ENCODE results near the gene C17orf67. TPM values are rescaled to one million over a fixed set of nuclear protein-coding genes. Genes with fewer than 3 reads are reported as not detected.
"Not testable (repeated sequence)": the region's sequence is repeated elsewhere in the genome, so short reads cannot be mapped to it uniquely, and the experiment has no call there.

Gene C17orf67
- total RNA-seq, 1 donor from 2014 or later: 4.2 TPM

DNA sequence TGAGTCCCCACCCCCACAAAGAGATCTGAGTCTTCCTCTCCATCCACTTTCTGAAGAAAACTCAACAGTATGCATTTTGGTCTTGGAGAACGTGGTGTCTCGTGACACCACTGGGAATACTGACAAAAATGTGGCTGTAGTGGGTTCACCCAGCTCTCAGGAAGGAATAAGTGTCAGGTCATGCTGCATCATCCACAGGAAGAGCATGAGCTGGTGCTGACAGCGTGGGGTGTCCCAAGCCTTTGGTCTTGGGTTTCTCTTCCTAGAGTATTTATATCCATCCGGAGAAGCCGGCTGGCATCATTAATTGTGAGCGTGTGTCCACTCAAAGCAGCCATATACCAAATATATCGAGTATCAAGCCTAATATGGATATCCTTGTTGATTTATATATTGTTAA, 55.9 kb downstream of the C17orf67 start:
- Mint-ChIP-seq H3K4me3 (ENCODE audit: low read depth) (no peak overlapping the region), H3K36me3 (ENCODE audit: low read depth) (no peaks in the 10 kb centered on the region), H3K9me3 (no peaks in the 10 kb centered on the region), H3K27ac (no peak overlapping the region), H3K27me3 (ENCODE audit: low read depth) (no peaks in the 10 kb centered on the region), H3K4me1 (ENCODE audit: low read depth) (peaks cover 23% of the 10 kb centered on the region)
- intact Hi-C loops (cut with micrococcal nuclease): no loop called here
- DNase-seq (ENCODE audit: low spot score): no peak

DNA sequence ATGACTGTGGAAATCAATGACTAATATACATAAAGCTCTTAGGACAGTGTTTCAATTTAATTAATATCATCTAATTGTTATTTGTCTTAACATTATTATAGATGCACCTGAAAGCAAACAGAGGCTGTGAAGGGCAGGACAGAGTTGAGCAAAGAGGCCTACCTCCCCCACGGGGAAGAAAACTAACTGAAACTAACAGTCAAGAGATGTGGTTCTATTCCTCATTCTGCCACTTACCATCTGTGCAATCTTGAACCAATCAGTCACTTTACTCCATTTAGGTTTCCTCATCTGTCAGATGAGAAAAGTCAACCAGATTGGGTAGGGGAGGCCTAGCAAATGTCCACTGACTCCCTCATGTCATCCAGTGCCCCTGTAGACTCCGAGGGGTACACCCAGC, 59.1 kb downstream of the C17orf67 start:
- Mint-ChIP-seq H3K27ac (no peak overlapping the region), H3K4me3 (ENCODE audit: low read depth) (no peak overlapping the region), H3K4me1 (ENCODE audit: low read depth) (peaks cover 12% of the 10 kb centered on the region), H3K36me3 (ENCODE audit: low read depth) (no peaks in the 10 kb centered on the region), H3K9me3 (no peaks in the 10 kb centered on the region), H3K27me3 (ENCODE audit: low read depth) (no peaks in the 10 kb centered on the region)
- intact Hi-C loops (cut with micrococcal nuclease): no loop called here
- no peak for DNase-seq (ENCODE audit: low spot score)

DNA sequence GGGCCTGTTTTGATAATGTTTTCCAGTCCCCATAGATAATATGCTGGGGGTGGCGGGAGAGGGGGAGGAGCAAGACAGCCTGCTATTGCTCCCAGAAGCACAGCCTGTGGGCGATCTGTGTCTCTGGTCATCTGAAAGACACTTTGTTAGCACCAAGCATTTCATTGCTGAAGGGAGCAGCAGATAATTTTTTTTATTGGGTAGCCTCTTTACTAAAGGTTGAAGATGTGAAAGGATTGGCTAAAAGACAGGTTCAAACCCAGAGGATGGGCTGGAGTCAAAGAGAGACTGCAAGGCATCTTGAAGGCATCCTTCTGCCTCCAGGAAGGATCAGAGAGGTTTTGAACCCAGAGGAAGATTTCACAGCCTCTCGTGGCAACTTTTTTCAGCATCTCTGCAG, 60.6 kb downstream of the C17orf67 start:
- no peaks in the 10 kb centered on the region for H3K27me3 Mint-ChIP-seq (ENCODE audit: low read depth)
- intact Hi-C loops (cut with micrococcal nuclease): no loop called here
- H3K4me3 Mint-ChIP-seq (ENCODE audit: low read depth): no peak overlapping the region
- H3K36me3 Mint-ChIP-seq (ENCODE audit: low read depth): no peaks in the 10 kb centered on the region
- no peak for DNase-seq (ENCODE audit: low spot score)
- H3K4me1 Mint-ChIP-seq (ENCODE audit: low read depth): no peaks in the 10 kb centered on the region
- no peaks in the 10 kb centered on the region for H3K9me3 Mint-ChIP-seq
- no peak overlapping the region for H3K27ac Mint-ChIP-seq

DNA sequence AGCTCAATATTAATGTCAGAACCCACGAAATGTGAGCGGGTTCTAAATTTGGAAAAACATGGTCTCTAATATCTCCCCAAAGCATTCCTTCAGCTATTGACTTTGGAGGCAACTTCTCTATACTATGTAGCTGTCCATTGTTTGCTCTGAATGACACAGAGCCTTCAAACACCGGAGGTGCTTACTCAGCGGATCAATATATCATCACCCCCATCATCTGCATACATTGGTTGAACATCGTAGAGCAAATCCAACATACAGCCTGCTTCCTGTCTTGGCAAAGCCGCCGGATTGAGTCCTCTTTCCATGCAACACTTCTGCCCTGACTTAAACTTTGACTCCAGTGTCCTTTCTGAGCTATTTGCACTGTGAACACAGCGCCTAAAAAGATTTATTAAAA, 61.3 kb downstream of the C17orf67 start:
- no peaks in the 10 kb centered on the region for H3K27me3 Mint-ChIP-seq (ENCODE audit: low read depth)
- H3K4me1 Mint-ChIP-seq (ENCODE audit: low read depth): no peaks in the 10 kb centered on the region
- no peaks in the 10 kb centered on the region for H3K36me3 Mint-ChIP-seq (ENCODE audit: low read depth)
- intact Hi-C loops (cut with micrococcal nuclease): no loop called here
- H3K4me3 Mint-ChIP-seq (ENCODE audit: low read depth): no peak overlapping the region
- H3K27ac Mint-ChIP-seq: no peak overlapping the region
- DNase-seq (ENCODE audit: low spot score): no peak
- H3K9me3 Mint-ChIP-seq: no peaks in the 10 kb centered on the region

DNA sequence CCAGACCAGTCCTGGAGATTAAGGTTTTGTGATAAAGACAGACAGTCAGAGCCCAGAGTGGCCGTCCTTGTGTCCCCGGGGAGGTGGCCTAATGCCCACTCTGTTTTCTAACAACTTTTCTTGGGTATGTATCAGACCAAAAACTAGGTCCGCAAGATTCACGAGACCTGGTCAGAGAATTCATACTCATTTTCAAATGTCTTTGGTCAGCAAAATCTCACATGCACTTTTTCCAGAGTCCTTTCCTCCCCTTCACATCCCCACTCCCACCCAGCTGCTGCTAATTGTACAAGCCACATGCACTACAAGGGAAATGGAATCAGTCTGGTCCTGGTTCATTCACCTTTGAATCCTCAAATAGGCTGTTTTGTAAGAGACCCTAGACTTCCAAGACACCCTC, 61.7 kb downstream of the C17orf67 start:
- H3K36me3 Mint-ChIP-seq (ENCODE audit: low read depth): no peaks in the 10 kb centered on the region

DNA sequence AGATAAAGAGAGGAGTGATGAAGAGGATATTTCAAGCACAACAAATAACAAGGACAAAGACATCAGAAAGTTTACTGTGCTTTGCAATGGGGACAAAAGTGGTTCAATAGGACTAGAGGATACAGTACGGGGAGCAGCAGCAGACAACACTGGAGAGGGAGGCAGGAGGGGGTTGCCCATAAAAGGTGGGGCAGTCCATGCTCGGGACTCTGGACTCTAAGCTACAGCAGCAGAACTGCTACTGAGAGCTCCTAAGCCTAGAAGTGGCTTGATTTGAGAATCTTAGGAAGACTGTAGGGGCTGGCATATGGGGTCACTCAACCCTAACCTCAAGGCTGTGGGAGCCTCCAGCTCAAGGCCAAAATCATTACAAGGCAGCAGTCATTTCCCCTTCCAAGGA, 62.2 kb downstream of the C17orf67 start:
- intact Hi-C loops (cut with micrococcal nuclease): no loop called here
- H3K4me1 Mint-ChIP-seq (ENCODE audit: low read depth): no peaks in the 10 kb centered on the region
- H3K4me3 Mint-ChIP-seq (ENCODE audit: low read depth): no peak overlapping the region
- H3K27me3 Mint-ChIP-seq (ENCODE audit: low read depth): no peaks in the 10 kb centered on the region
- no peaks in the 10 kb centered on the region for H3K9me3 Mint-ChIP-seq
- H3K27ac Mint-ChIP-seq: no peak overlapping the region
- no peaks in the 10 kb centered on the region for H3K36me3 Mint-ChIP-seq (ENCODE audit: low read depth)
- DNase-seq (ENCODE audit: low spot score): no peak

More for the DNA sequence above, 61.7 kb downstream of the C17orf67 start:
- intact Hi-C loops (cut with micrococcal nuclease): no loop called here
- no peak for DNase-seq (ENCODE audit: low spot score)
- Mint-ChIP-seq H3K4me3 (ENCODE audit: low read depth) (no peak overlapping the region), H3K27me3 (ENCODE audit: low read depth) (no peaks in the 10 kb centered on the region), H3K27ac (no peak overlapping the region), H3K4me1 (ENCODE audit: low read depth) (no peaks in the 10 kb centered on the region), H3K9me3 (no peaks in the 10 kb centered on the region)

DNA sequence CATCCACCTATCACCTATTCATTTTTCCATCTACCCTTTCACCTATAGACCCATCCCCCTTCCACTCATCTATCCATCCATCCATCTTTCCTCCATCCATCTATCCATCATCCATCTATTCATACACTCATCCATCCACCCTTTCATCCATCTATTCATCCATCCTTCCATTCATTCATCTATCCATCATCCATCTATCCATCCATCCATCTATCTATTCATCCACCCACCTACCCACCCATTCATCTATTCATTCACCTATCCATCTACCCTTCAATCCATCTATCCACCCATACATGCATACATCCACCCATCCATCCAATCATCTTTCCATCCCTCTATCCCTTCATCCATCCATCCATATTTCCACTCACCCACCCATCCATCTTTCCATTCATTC, 63.3 kb downstream of the C17orf67 start:
- Mint-ChIP-seq H3K4me3 (ENCODE audit: low read depth) (no peak overlapping the region), H3K4me1 (ENCODE audit: low read depth) (no peaks in the 10 kb centered on the region), H3K36me3 (ENCODE audit: low read depth) (no peaks in the 10 kb centered on the region), H3K27ac (no peak overlapping the region), H3K9me3 (no peaks in the 10 kb centered on the region), H3K27me3 (ENCODE audit: low read depth) (no peaks in the 10 kb centered on the region)
- intact Hi-C loops (cut with micrococcal nuclease): no loop called here
- DNase-seq (ENCODE audit: low spot score): no peak

DNA sequence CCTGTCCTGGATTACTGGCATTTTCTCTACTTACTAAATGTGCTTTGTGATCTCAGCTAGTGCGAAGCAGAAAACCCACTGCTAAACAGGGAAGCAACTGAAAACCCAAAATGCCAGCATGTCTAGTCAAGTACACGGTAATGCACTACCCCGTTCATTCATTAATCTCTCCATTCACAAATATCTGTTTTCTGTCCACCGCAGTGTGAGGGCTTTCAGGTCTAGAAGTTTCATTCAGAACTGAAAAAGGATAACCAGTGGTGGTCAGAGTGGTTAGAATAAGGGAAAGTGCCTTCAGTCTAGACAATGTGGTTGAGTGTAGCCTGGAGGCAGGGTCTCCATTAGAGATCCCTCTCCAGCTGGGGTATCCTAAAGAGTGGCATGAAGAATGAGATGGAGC, 68.3 kb downstream of the C17orf67 start:
- no peaks in the 10 kb centered on the region for H3K9me3 Mint-ChIP-seq
- DNase-seq (ENCODE audit: low spot score): no peak
- H3K4me1 Mint-ChIP-seq (ENCODE audit: low read depth): peaks cover 9% of the 10 kb centered on the region
- no peaks in the 10 kb centered on the region for H3K36me3 Mint-ChIP-seq (ENCODE audit: low read depth)
- peaks cover 1% of the 10 kb centered on the region for H3K27me3 Mint-ChIP-seq (ENCODE audit: low read depth)
- intact Hi-C loops (cut with micrococcal nuclease): no loop called here
- no peak overlapping the region for H3K27ac Mint-ChIP-seq
- H3K4me3 Mint-ChIP-seq (ENCODE audit: low read depth): no peak overlapping the region

DNA sequence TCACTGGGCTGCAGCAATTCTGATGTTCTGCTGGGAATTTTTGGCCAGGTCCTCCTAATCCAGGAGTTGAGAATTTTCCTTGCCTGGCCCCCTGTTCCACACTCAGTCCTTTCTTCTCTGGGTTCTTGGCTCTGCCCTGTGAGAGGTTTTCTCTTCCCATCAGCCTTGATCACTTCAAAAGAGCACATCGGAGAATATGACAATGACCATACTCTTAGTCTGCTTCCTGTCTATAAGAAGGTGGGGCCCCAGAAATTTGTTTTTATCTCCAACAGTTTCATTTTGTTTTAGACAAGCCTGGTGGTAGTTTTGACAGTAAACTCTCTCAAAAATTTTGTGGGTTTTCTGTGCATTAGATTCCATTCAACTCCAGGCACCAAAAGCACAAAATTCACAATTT, 70.7 kb downstream of the C17orf67 start:
- Mint-ChIP-seq H3K27ac (peak overlapping the region; percentile 17), H3K9me3 (no peaks in the 10 kb centered on the region), H3K4me1 (ENCODE audit: low read depth) (peaks cover 9% of the 10 kb centered on the region), H3K4me3 (ENCODE audit: low read depth) (no peak overlapping the region), H3K36me3 (ENCODE audit: low read depth) (no peaks in the 10 kb centered on the region), H3K27me3 (ENCODE audit: low read depth) (peaks cover 1% of the 10 kb centered on the region)
- no peak for DNase-seq (ENCODE audit: low spot score)
- intact Hi-C loops (cut with micrococcal nuclease): loop anchor here (2.0 kb wide), 1 partner anchor 18 kb away; no protein-coding TSS in a partner anchor

- Mint-ChIP-seq H3K27me3 (ENCODE audit: low read depth) (peaks cover 1% of the 10 kb centered on the region), H3K36me3 (ENCODE audit: low read depth) (no peaks in the 10 kb centered on the region), H3K4me1 (ENCODE audit: low read depth) (peaks cover 9% of the 10 kb centered on the region), H3K4me3 (ENCODE audit: low read depth) (no peak overlapping the region), H3K27ac (no peak overlapping the region), H3K9me3 (no peaks in the 10 kb centered on the region)
- intact Hi-C loops (cut with micrococcal nuclease): loop anchor here (2.0 kb wide), 1 partner anchor 19 kb away; no protein-coding TSS in a partner anchor
- no peak for DNase-seq (ENCODE audit: low spot score)
Observed at GRCh38 chr17:56762144-56762543, 71.6 kb downstream of the C17orf67 start.

- no peak overlapping the region for H3K27ac Mint-ChIP-seq
- H3K4me3 Mint-ChIP-seq (ENCODE audit: low read depth): no peak overlapping the region
- no peaks in the 10 kb centered on the region for H3K9me3 Mint-ChIP-seq
- intact Hi-C loops (cut with micrococcal nuclease): no loop called here
- DNase-seq (ENCODE audit: low spot score): no peak
- peaks cover 9% of the 10 kb centered on the region for H3K4me1 Mint-ChIP-seq (ENCODE audit: low read depth)
- H3K27me3 Mint-ChIP-seq (ENCODE audit: low read depth): peaks cover 1% of the 10 kb centered on the region
- H3K36me3 Mint-ChIP-seq (ENCODE audit: low read depth): no peaks in the 10 kb centered on the region
Observed at GRCh38 chr17:56761387-56761786, 72.3 kb downstream of the C17orf67 start.

GRCh38 chr17:56757611-56758010, 76.1 kb downstream of the C17orf67 start:
- H3K27me3 Mint-ChIP-seq (ENCODE audit: low read depth); H3K4me3 Mint-ChIP-seq (ENCODE audit: low read depth); DNase-seq (ENCODE audit: low spot score); H3K4me1 Mint-ChIP-seq (ENCODE audit: low read depth); H3K9me3 Mint-ChIP-seq; intact Hi-C loops (cut with micrococcal nuclease); H3K27ac Mint-ChIP-seq; H3K36me3 Mint-ChIP-seq (ENCODE audit: low read depth): not testable (repeated sequence)

DNA sequence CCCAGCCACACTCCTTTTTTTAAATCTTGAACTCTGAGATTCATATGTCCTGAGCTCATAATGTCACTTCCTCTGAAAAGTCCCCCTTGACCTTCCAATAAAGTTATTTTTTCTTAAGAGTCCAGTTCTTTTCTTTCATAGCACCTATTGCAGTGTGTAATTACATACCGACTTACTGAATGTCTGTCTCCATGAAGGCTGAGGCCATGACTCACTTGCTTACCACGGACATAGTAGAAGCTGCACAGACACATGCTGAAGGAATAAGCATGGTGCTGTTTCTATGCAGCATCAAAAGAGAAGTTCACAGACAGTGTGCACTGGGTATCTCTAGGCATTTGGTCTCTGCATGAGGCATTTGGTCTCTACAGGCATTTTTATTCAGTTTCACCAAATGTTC, 77.2 kb downstream of the C17orf67 start:
- Mint-ChIP-seq H3K27me3 (ENCODE audit: low read depth) (no peaks in the 10 kb centered on the region), H3K9me3 (no peaks in the 10 kb centered on the region), H3K27ac (no peak overlapping the region), H3K4me1 (ENCODE audit: low read depth) (peaks cover 7% of the 10 kb centered on the region), H3K36me3 (ENCODE audit: low read depth) (no peaks in the 10 kb centered on the region), H3K4me3 (ENCODE audit: low read depth) (no peak overlapping the region)
- intact Hi-C loops (cut with micrococcal nuclease): no loop called here
- DNase-seq (ENCODE audit: low spot score): no peak

DNA sequence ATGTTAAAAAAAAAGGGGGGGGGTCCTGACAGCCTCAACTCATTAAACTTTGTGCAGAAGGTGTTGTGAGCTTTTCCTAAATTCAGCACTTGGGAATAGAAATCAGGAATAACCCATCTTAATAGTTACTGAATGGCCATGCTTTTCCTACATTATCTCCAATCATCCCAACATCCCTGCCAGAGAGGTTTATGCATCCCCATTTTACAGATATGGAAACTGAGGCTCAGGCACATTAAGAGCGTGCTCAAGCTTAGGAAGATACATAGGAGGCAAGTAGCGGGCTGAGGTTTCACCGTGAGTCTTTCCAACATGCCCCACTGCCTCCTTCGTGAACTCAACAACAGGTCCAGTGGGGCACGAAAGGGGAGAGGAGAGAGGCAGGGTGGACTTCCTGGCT, 78.4 kb downstream of the C17orf67 start:
- Mint-ChIP-seq H3K4me1 (ENCODE audit: low read depth) (peaks cover 5% of the 10 kb centered on the region), H3K9me3 (no peaks in the 10 kb centered on the region), H3K36me3 (ENCODE audit: low read depth) (no peaks in the 10 kb centered on the region), H3K27ac (no peak overlapping the region), H3K4me3 (ENCODE audit: low read depth) (no peak overlapping the region), H3K27me3 (ENCODE audit: low read depth) (no peaks in the 10 kb centered on the region)
- no peak for DNase-seq (ENCODE audit: low spot score)
- intact Hi-C loops (cut with micrococcal nuclease): no loop called here

All from activated T-helper 2 cell treated with anti-CD3 and anti-CD28 coated beads, Interferon-gamma antibody, Interleukin-2, Interleukin-4, amounts not matched to agents 10 μg/mL and 5 μg/mL and 100 μg/mL, durations not matched to agents 14 hours and 24 hours and 36 hours (primary cell).